ENCODE results near the gene G0S2.
"Not testable (repeated sequence)": the region's sequence is repeated elsewhere in the genome, so short reads cannot be mapped to it uniquely, and the experiment has no call there.

Gene G0S2

DNA sequence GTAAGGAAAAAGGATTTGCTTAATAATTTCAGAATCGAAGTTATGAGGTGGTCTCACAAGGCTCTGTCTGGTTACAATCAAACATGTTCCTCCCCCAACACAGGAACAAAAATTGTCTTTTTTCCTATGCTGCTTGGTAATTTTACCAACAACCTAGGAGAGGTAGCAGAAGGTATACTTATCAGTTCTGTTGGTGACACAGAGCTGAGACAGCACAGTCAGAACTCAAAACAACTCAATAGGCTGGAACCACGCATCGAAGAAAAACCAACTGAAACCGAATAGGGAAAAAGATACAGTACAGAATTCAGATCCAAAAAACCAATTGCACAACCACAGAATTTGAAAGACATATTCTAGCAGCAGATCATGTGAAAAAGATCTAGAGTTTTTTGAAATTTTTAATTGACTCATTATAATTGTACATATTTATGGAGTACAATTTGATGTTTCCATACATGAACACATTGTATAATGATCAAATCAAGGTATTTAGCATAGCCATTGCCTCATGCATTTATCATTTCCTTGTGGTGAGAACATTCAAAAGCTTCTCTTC, 3.8 kb downstream of the G0S2 start:
- no peak for DNase-seq (ENCODE audit: low spot score)

GRCh38 chr1:209685821-209686220, 10.6 kb downstream of the G0S2 start:
- no peak for DNase-seq (ENCODE audit: low spot score)

DNA sequence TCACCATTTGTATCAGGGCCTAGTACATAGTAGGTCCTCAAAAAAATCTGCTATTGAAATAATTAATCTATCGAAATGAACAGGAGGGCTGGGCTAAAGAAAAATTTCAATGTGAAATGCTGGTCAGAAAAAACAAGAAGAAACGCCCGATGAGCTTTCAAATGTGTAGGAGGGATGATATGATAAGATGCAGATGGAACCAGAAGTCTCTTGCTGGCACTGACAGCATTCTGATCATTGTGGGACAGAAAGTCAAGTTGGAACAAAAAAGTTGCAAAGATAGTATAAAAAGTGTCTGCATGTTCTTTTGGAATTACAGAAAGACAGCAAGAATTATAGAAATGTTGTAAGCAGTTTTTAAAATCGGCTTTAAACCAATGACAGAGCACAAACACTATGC, 11.1 kb downstream of the G0S2 start:
- no peak for DNase-seq (ENCODE audit: low spot score)

- DNase-seq (ENCODE audit: low spot score): peak; percentile 49
Observed at GRCh38 chr1:209688746-209689234, 13.6 kb downstream of the G0S2 start.

GRCh38 chr1:209689477-209689876, 14.3 kb downstream of the G0S2 start:
- no peak for DNase-seq (ENCODE audit: low spot score)

- DNase-seq (ENCODE audit: low spot score): no peak
Observed at GRCh38 chr1:209691237-209691636, 16.0 kb downstream of the G0S2 start.

DNA sequence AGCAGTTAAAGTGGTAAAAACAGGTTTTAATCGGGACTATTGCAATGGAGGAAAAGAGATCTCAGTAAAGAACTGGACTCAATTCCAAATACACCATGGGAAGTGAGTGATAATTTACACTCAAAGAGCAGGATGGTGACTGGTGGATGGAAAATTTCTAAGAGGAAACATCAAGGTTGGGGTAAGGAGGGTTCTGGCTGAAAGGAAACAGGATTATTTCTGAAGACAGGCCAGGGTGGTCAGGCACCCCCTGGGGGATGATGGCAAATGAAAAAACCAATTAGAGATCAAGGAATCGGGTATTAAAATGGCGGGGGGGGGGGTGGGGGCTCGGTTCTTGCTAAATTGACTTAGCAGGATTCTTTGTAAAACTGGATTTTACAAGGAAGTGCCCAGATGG, 17.1 kb downstream of the G0S2 start:
- DNase-seq (ENCODE audit: low spot score): peak; percentile 50

DNA sequence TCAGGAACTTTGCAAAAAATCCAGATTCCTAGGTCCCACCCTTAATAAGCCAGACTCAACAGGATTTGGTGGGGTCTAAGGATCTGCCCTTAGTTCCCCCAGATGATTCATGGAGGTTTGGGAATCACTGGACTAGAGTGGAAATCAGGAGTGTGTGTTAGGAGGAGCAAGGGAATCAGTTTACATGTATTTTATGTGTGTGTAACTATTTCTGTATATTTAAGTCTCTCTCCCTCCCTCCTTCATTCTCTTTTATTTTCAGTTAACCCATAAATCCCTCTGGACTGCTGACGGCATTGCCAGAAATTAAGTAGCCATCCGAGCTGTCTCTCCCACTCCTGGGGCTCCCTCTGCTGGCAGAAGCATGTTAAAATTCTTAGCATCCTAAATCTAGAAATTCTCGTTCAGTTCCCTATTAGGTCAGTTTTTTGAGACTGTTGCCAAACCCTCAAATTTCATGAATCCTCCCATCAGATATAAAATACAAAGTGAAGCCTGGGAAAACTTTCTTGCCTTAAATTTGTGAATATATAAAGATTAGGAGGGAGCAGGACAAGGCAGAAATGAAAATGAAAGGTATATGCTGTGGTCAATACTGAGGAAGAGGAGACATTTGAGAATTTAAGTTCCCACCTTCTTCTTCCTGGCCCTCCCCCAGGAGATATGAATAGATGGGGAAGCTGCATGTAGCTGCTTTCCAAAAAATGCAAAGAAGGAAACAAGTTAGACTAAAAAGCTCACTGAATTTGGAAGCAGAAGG, 17.7 kb downstream of the G0S2 start:
- DNase-seq (ENCODE audit: low spot score): peak; percentile 80

DNA sequence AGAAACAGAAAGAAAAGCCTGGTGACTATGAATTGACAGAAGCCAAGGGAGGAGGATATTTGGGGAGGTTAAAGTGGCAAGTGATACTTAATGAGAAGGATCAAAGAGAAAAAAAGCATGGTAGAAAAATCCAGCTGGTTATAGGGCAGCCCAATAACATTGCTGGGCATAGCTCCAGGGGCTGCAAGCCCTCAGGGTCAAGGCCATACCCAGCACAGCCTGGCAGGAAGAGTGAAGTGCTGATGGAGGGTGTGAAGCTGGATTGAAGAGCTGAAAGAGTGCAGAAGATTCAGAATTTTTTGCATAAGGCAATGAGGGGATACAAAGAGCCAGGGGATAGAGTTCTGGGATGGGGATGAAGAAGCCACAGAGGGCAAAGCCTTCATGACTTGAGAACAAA, 21.5 kb downstream of the G0S2 start:
- DNase-seq (ENCODE audit: low spot score): no peak

GRCh38 chr1:209697126-209697525, 21.9 kb downstream of the G0S2 start:
- DNase-seq (ENCODE audit: low spot score): no peak

- not testable (repeated sequence) for DNase-seq (ENCODE audit: low spot score)
Observed at GRCh38 chr1:209700686-209701085, 25.5 kb downstream of the G0S2 start.

DNA sequence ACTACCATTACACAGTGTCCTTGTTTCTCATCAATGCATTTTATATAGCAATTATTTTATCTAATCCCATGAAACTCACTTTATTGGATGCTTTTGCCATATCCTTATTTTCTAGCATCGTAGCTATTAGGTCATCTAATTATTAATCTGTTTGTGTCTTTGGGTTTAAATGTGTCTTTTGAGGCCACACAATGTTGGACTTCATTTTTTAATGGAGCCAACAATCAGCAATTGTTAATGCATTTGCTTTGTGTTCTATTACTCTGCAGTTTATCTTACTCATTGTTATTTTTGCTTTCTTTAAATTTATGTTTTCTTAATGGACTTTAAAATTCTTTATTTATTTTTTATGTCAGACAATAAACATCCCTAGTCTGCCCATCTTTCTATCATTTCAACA, 27.6 kb downstream of the G0S2 start:
- no peak for DNase-seq (ENCODE audit: low spot score)

DNA sequence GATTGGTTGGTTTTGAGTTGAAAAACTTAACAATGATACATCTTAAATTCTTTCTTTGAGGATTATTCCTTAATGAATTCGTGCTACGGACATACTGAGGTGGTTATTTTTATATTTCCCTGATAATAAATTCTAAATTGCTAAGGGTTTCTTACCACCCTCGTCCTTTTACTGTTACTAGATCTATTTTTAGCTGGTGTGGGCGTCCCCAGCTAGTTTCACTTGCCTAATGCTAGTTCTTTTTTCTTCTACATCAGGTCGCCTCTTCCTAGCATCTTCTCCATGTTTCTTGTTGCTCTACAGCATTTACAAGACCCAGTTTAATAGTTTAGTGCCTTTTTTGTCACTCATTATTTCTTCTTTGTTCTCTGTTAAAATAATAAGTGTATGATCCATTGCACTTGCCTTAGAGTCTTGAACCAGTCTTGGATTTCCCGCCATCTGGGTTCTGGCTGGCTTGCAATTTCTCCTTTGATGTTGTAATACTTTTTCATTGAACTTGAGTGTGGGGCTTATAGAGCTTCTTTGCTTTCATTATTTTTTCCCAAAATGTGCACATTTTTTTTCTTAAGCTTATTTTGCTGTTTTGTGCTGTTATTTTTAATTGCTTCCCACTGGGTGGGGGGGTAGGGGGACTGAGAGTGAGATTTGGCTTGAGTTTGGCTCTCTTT, 28.8 kb downstream of the G0S2 start:
- no peak for DNase-seq (ENCODE audit: low spot score)

DNA sequence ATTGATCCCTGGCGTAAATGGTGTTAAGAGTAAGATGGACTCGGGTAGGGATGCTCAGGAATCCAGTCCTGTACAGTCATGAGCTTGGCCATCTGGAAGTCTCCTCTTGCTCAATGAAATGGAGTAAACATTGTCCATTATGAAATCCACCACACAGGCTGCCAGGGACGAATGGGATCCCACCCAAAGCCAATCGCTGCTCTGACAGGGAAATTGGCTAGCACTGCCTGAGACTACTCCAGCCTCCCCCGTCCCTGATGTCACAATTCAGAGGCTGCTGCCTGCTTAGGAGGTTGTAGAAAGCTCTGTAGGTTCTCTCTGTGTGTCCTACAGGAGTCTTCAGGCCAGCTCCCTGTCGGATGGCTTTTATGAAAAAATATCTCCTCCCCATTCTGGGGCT, 29.4 kb downstream of the G0S2 start, which contains the start of gene HSD11B1:
TSS of gene HSD11B1 (plus strand) at position 263 of the 400 bp plus-strand sequence. CDS start at position 360, 97 bp downstream.
- no peak for DNase-seq (ENCODE audit: low spot score)

- DNase-seq (ENCODE audit: low spot score): no peak
Observed at GRCh38 chr1:209705033-209705598, 29.9 kb downstream of the G0S2 start.

GRCh38 chr1:209706622-209707021, 31.4 kb downstream of the G0S2 start:
- DNase-seq (ENCODE audit: low spot score): no peak

- DNase-seq (ENCODE audit: low spot score): no peak
Observed at GRCh38 chr1:209707308-209707707, 32.1 kb downstream of the G0S2 start.

- no peak for DNase-seq (ENCODE audit: low spot score)
Observed at GRCh38 chr1:209708297-209708696, 33.1 kb downstream of the G0S2 start.

GRCh38 chr1:209710093-209710492, 34.9 kb downstream of the G0S2 start:
- no peak for DNase-seq (ENCODE audit: low spot score)

DNA sequence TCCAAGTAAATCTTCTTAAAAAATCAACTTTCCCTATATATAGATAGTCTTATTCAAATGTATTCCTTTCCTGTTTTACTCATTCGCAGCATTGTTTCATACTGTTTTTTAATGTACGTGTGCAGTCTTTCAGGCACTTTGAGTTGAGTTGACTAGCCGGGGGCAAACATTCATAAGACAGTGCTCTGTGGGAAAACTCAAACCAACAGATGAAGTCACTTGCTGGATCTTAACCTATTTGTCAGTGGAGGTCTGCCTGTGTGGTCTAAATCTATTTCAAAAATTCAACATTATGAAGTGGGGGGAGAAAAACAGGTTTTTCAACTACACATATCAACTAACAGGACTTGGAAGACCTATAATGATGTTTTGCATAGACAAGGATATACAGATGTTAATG, 35.6 kb downstream of the G0S2 start:
- no peak for DNase-seq (ENCODE audit: low spot score)

GRCh38 chr1:209714338-209714737, 39.1 kb downstream of the G0S2 start:
- no peak for DNase-seq (ENCODE audit: low spot score)

- DNase-seq (ENCODE audit: low spot score): no peak
Observed at GRCh38 chr1:209715314-209715713, 40.1 kb downstream of the G0S2 start.

DNA sequence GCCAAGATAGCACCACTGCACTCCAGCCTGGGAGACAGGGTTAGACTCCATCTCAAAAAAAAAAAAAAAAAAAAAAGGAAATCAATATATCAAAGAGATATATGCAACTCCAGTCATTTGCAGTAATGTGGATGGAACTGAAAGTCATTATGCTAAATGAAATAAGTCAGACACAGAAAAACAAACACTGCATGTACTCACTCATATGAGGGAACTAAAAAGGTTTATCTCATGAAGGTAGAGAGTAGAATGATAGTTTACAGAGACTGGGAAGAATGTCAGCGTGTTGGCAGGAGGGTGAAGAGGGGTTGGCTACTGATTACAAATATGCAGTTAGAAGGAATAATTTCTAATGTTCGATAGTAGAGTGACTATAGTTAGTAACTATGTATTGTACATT, 42.6 kb downstream of the G0S2 start:
- no peak for DNase-seq (ENCODE audit: low spot score)
